ENCODE data around the gene FMOD.

FMOD gene

DNA sequence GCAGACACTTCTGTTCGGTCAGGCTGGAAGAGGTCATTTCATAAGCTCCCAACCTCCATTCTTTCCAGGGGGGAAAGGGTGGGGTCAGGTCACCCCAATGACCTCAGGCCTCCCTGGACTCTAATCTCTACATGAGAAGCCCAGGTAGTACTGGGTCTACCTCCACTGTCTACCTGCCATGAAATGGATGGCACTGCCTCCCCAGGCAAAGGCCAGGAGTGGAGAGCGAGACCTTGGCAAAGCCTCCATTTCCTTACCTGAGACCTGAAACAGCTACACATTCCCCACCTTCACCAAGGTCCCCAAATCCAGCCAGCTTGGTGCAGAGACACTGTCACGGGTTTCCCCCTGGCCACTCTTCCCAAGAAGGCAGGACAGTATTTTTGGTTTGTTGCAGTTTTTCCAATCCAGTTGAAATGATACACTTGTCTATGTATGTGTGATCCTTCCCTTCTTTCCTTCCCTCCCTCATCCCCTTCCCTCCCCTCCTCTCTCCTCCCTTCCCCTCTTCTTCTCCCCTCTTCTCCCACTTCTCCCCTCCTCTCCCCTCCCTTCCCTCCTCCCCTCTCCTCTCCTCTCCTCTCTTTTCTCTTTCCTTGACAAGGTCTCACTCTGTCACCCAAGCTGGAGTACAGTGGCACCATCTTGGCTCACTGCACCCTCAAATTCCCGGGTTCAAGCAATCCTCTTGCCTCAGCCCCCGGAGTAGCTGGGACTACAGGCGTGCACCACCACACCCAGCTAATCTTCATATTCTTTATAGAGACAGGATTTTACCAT lies 29.5 kb downstream of the FMOD start:
- Histone ChIP-seq H3K36me3 (ENCODE audit: insufficient read depth) (no peaks in the 10 kb centered on the region), H3K79me2 (ENCODE audit: insufficient read depth, low read depth) (peaks cover 19% of the 10 kb centered on the region; the same call in 1 of the 2 replicates), H3K4me2 (peak overlapping the region; percentile 100), H3K27me3 (ENCODE audit: insufficient read depth, low read depth) (no peaks in the 10 kb centered on the region), H3K27ac (peak overlapping the region; percentile 89), H3K9ac (peak overlapping the region; percentile 37; the same call in 1 of the 2 replicates), H2AFZ (ENCODE audit: low read depth) (no peak overlapping the region), H4K20me1 (ENCODE audit: insufficient read depth) (no peaks in the 10 kb centered on the region), H3K4me1 (ENCODE audit: low read depth, poor library complexity, severe bottlenecking) (peaks cover 94% of the 10 kb centered on the region), H3K4me3 (IDR thresholded peaks at IDR 0.05; ENCODE audit: insufficient read depth, low read depth, low read length) (peak overlapping the region; percentile 57)
- TF ChIP-seq CTCF (conservative IDR thresholded peaks at IDR 0.05; ENCODE audit: low read depth, low read length) = no peak

DNA sequence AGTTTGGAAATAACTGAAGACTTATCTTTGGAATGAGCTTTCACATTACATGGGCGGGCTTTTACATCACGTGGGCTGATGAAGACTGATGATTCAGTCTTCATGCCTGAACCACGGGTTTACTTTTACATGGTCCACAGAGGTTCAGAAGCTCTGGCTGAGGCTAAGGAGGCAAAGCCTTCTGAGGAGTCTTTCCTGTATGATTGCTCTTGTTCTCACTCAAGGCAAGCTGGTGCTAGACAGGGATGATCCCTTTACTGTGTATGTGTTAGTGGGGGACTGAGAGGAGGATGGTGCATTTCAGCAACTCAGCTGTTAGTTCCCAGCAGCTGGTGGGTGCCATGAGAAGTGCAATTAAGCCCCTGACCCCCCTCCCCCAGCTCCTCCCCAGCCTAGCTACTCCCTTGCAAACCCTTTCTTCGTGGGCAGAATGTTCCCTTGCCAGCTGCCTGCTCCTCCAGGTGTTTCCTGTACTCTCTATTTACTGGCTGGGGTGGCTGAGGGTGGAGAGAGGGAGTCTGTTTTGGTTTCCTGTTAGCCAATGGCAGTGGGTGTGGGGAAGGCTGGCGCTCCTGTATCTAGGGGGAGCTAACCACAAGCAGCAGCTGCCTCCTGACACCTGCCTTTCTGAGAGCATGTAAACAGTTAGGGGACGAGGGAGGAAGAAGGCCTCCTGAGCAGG lies 30.2 kb downstream of the FMOD start:
- no peaks in the 10 kb centered on the region for H3K36me3 ChIP-seq (ENCODE audit: insufficient read depth)
- H4K20me1 ChIP-seq (ENCODE audit: insufficient read depth) = no peaks in the 10 kb centered on the region
- 0 out of 2 replicates have a peak, but pooled peaks have one; percentile 19 for TF ChIP-seq CTCF (conservative IDR thresholded peaks at IDR 0.05; ENCODE audit: low read depth, low read length)
- H2AFZ ChIP-seq (ENCODE audit: low read depth) = peak overlapping the region; percentile 18; the same call in 1 of the 2 replicates
- peak overlapping the region; percentile 100 for H3K4me2 ChIP-seq
- no peaks in the 10 kb centered on the region for H3K27me3 ChIP-seq (ENCODE audit: insufficient read depth, low read depth)
- peaks cover 19% of the 10 kb centered on the region; the same call in 1 of the 2 replicates for H3K79me2 ChIP-seq (ENCODE audit: insufficient read depth, low read depth)
- H3K27ac ChIP-seq = peak overlapping the region; percentile 89
- H3K9ac ChIP-seq = peak overlapping the region; percentile 23; the same call in 1 of the 2 replicates
- peaks cover 94% of the 10 kb centered on the region for H3K4me1 ChIP-seq (ENCODE audit: low read depth, poor library complexity, severe bottlenecking)
- H3K4me3 ChIP-seq (IDR thresholded peaks at IDR 0.05; ENCODE audit: insufficient read depth, low read depth, low read length) = peak overlapping the region; percentile 57

GRCh38 chr1:203318229-203318517 lies 32.7 kb downstream of the FMOD start:
- H3K27ac ChIP-seq = no peak overlapping the region; the same call in 1 of the 2 replicates
- peaks cover 78% of the 10 kb centered on the region for H3K4me1 ChIP-seq (ENCODE audit: low read depth, poor library complexity, severe bottlenecking)
- H3K9ac ChIP-seq = no peak overlapping the region
- no peak overlapping the region for H3K4me2 ChIP-seq
- H3K4me3 ChIP-seq (IDR thresholded peaks at IDR 0.05; ENCODE audit: insufficient read depth, low read depth, low read length) = no peak overlapping the region
- no peaks in the 10 kb centered on the region for H3K36me3 ChIP-seq (ENCODE audit: insufficient read depth)
- H3K79me2 ChIP-seq (ENCODE audit: insufficient read depth, low read depth) = peaks cover 17% of the 10 kb centered on the region; the same call in 1 of the 2 replicates
- no peak overlapping the region for H2AFZ ChIP-seq (ENCODE audit: low read depth)
- no peak for TF ChIP-seq CTCF (conservative IDR thresholded peaks at IDR 0.05; ENCODE audit: low read depth, low read length)
- no peaks in the 10 kb centered on the region for H3K27me3 ChIP-seq (ENCODE audit: insufficient read depth, low read depth)
- H4K20me1 ChIP-seq (ENCODE audit: insufficient read depth) = no peaks in the 10 kb centered on the region

- H3K4me2 ChIP-seq = 0 out of 2 replicates have a peak overlapping the region, but pooled peaks have one; percentile 1
- H3K79me2 ChIP-seq (ENCODE audit: insufficient read depth, low read depth) = peaks cover 12% of the 10 kb centered on the region; the same call in 1 of the 2 replicates
- no peaks in the 10 kb centered on the region for H3K36me3 ChIP-seq (ENCODE audit: insufficient read depth)
- no peak overlapping the region for H3K9ac ChIP-seq
- H3K4me3 ChIP-seq (IDR thresholded peaks at IDR 0.05; ENCODE audit: insufficient read depth, low read depth, low read length) = no peak overlapping the region
- no peak overlapping the region; the same call in 1 of the 2 replicates for H3K27ac ChIP-seq
- no peaks in the 10 kb centered on the region for H3K27me3 ChIP-seq (ENCODE audit: insufficient read depth, low read depth)
- no peak for TF ChIP-seq CTCF (conservative IDR thresholded peaks at IDR 0.05; ENCODE audit: low read depth, low read length)
- H3K4me1 ChIP-seq (ENCODE audit: low read depth, poor library complexity, severe bottlenecking) = peaks cover 72% of the 10 kb centered on the region
- H4K20me1 ChIP-seq (ENCODE audit: insufficient read depth) = no peaks in the 10 kb centered on the region
- H2AFZ ChIP-seq (ENCODE audit: low read depth) = no peak overlapping the region
These were observed 33.3 kb downstream of the FMOD start for GRCh38 chr1:203317429-203318228.

Measured in KMS-11 (cell line).